HEK293 (cell line): ENCODE results near the gene MRPL17.
A peak's percentile ranks its signal among the peaks of the same experiment; 100 is the strongest.

Experiments used
- CTCF ChIA-PET: fragments of 350-600 bp; formaldehyde crosslinking; extraction: SDS; loops from one replicate; lab custom pipeline; 2021; ENCODE audit warnings: antibody characterized with exemption; lab: Yijun Ruan, JAX
- POLR2A ChIA-PET: fragments of 300-600 bp; formaldehyde crosslinking; extraction: SDS; loops from one replicate; lab custom pipeline; 2020; ENCODE audit warnings: antibody characterized with exemption, inconsistent platforms; lab: Yijun Ruan, JAX
- H3K27ac ChIP-seq: fragments of 200-500 bp; sonication (Bioruptor generic); 2 replicates; pipeline ENCODE4 v1.5.1; 2014; ENCODE audit warnings: low read depth, low read length, control low read depth, inconsistent platforms; ENCODE audit errors: extremely low read depth
- H3K36me3 ChIP-seq, 2 experiments: fragments of 200-500 bp in 1 of 2; sonication (Bioruptor generic) in 1 of 2; 1 replicate in 1 of 2; 2 replicates in 1 of 2; pipeline ENCODE4 v1.5.1; 2014 to 2017; ENCODE audit warnings: inconsistent platforms in 2 of 2, low read length in 2 of 2; ENCODE audit not compliant: control insufficient read depth in 2 of 2, insufficient read depth in 1 of 2
- H3K4me1 ChIP-seq: fragments of 200-500 bp; sonication (Bioruptor generic); 2 replicates; pipeline ENCODE4 v1.5.1; 2014; ENCODE audit warnings: mild to moderate bottlenecking, low read length, inconsistent platforms; ENCODE audit not compliant: control insufficient read depth, insufficient read depth
- H3K4me3 ChIP-seq: 2 replicates; pipeline ENCODE4 v1.5.1; 2011; ENCODE audit warnings: low read depth, mild to moderate bottlenecking, control low read depth, low read length, moderate library complexity
- H3K9me3 ChIP-seq: fragments of 200-500 bp; sonication (Bioruptor generic); 2 replicates; pipeline ENCODE4 v1.5.1; 2014; ENCODE audit warnings: low read depth, low read length, inconsistent platforms; ENCODE audit not compliant: control insufficient read depth, insufficient read depth
- CTCF ChIP-seq: fragments of 450-650 bp; formaldehyde crosslinking; IDR thresholded peaks from 2 replicates; pipeline ENCODE4 v1.5.1; 2016; ENCODE audit warnings: missing biosample characterization, missing genetic modification characterization
- EGR2 ChIP-seq: fragments of 450-650 bp; formaldehyde crosslinking; IDR thresholded peaks from 2 replicates; pipeline ENCODE4 v1.5.1; 2016; ENCODE audit warnings: low read depth, missing biosample characterization, missing genetic modification characterization
- HIC1 ChIP-seq: fragments of 450-650 bp; formaldehyde crosslinking; IDR thresholded peaks from 2 replicates; pipeline ENCODE4 v1.5.1; 2016; ENCODE audit warnings: missing biosample characterization, missing genetic modification characterization
- IKZF3 ChIP-seq: fragments of 450-650 bp; IDR thresholded peaks from 2 replicates; pipeline ENCODE4 v1.5.0; 2018; ENCODE audit warnings: missing biosample characterization, mild to moderate bottlenecking, missing genetic modification characterization, moderate library complexity
- KLF16 ChIP-seq: fragments of 450-650 bp; formaldehyde crosslinking; IDR thresholded peaks from 2 replicates; pipeline ENCODE4 v1.5.1; 2017; ENCODE audit warnings: missing biosample characterization, missing genetic modification characterization
- KLF17 ChIP-seq: fragments of 450-650 bp; formaldehyde crosslinking; IDR thresholded peaks from 2 replicates; pipeline ENCODE4 v1.5.1; 2016; ENCODE audit warnings: missing biosample characterization, missing genetic modification characterization
- KLF9 ChIP-seq: fragments of 450-650 bp; formaldehyde crosslinking; IDR thresholded peaks from 2 replicates; pipeline ENCODE4 v1.5.1; 2016; ENCODE audit warnings: missing biosample characterization, missing genetic modification characterization, low read depth
- ZBTB17 ChIP-seq: fragments of 450-650 bp; formaldehyde crosslinking; IDR thresholded peaks from 2 replicates; pipeline ENCODE4 v1.5.1; 2016; ENCODE audit warnings: missing biosample characterization, missing genetic modification characterization
- ZBTB20 ChIP-seq: fragments of 450-650 bp; formaldehyde crosslinking; IDR thresholded peaks from 2 replicates; pipeline ENCODE4 v1.5.1; 2016; ENCODE audit warnings: missing biosample characterization, missing genetic modification characterization
- ZFHX2 ChIP-seq: fragments of 450-650 bp; formaldehyde crosslinking; conservative IDR thresholded peaks from 2 replicates; pipeline ENCODE4 v1.5.1; 2016; ENCODE audit warnings: missing biosample characterization, missing genetic modification characterization
- ZNF423 ChIP-seq: fragments of 450-650 bp; formaldehyde crosslinking; IDR thresholded peaks from 2 replicates; pipeline ENCODE4 v1.5.1; 2016; ENCODE audit warnings: missing biosample characterization, missing genetic modification characterization
- ZNF48 ChIP-seq: fragments of 450-650 bp; formaldehyde crosslinking; IDR thresholded peaks from 2 replicates; pipeline ENCODE4 v1.5.1; 2016; ENCODE audit warnings: missing biosample characterization, missing genetic modification characterization
- ZNF585B ChIP-seq: fragments of 450-650 bp; formaldehyde crosslinking; IDR thresholded peaks from 2 replicates; pipeline ENCODE4 v1.5.1; 2016; ENCODE audit warnings: missing biosample characterization, missing genetic modification characterization
- ZNF670 ChIP-seq: fragments of 450-650 bp; formaldehyde crosslinking; IDR thresholded peaks from 2 replicates; pipeline ENCODE4 v1.5.1; 2016; ENCODE audit warnings: missing biosample characterization, missing genetic modification characterization, low read depth
- ZSCAN5A ChIP-seq: fragments of 450-650 bp; formaldehyde crosslinking; IDR thresholded peaks from 2 replicates; pipeline ENCODE4 v1.5.1; 2016; ENCODE audit warnings: missing biosample characterization, missing genetic modification characterization

MRPL17 gene

GRCh38 chr11:6655790-6656583 lies 27.2 kb downstream of the MRPL17 start, which contains the start of gene DCHS1 (continued):
- TF ChIP-seq ZBTB17 (tag by site-specific recombination) (peak; percentile 54; the same call in 1 of the 2 replicates), ZBTB20 (tag by site-specific recombination) (peak; percentile 33; the same call in 1 of the 2 replicates)

GRCh38 chr11:6655020-6655789 lies 27.9 kb downstream of the MRPL17 start:
- H3K36me3 ChIP-seq: no peaks in the 10 kb centered on the region
- TF ChIP-seq CTCF (tag by site-specific recombination): no peak
- 0 out of 2 replicates have a peak, but pooled peaks have one; percentile 16 for TF ChIP-seq KLF17
- POLR2A ChIA-PET: interaction anchor here (1.1 kb wide), 1 partner anchor 44 kb away, joined by 3 read pairs; the partner anchor contains the start of gene TAF10
- CTCF ChIA-PET: interaction anchor here (0.6 to 2.7 kb wide), 2 partner anchors 13 to 47 kb away, joined by 3 to 13 read pairs; no protein-coding TSS in a partner anchor
- no peak overlapping the region for H3K27ac ChIP-seq
- H3K4me3 ChIP-seq: peak overlapping the region; percentile 18
- H3K4me1 ChIP-seq: no peaks in the 10 kb centered on the region
- H3K9me3 ChIP-seq: no peaks in the 10 kb centered on the region

- CTCF ChIA-PET: interaction anchor here (0.8 kb wide), 1 partner anchor 51 kb away, joined by 3 read pairs; no protein-coding TSS in a partner anchor
- H3K36me3 ChIP-seq: no peaks in the 10 kb centered on the region
- no peak for TF ChIP-seq KLF9
- no peak for TF ChIP-seq KLF16
- TF ChIP-seq ZNF423 (tag by site-specific recombination): no peak
- TF ChIP-seq ZNF48 (tag by site-specific recombination): no peak
- peak; percentile 98 for TF ChIP-seq ZFHX2 (tag by site-specific recombination)
- no peak for TF ChIP-seq ZNF585B
- no peak for TF ChIP-seq ZNF670 (tag by site-specific recombination)
- no peak for TF ChIP-seq IKZF3
- TF ChIP-seq HIC1 (tag by site-specific recombination): no peak
- peak; percentile 98 for TF ChIP-seq EGR2
- no peak for TF ChIP-seq ZSCAN5A (tag by site-specific recombination)
- TF ChIP-seq, all 188 proteins: peak for 2
- Histone ChIP-seq H3K27ac (no peak overlapping the region), H3K4me3 (no peak overlapping the region), H3K9me3 (no peaks in the 10 kb centered on the region), H3K4me1 (no peaks in the 10 kb centered on the region)
- POLR2A ChIA-PET: interaction anchor here (0.8 kb wide), 1 partner anchor 48 kb away, joined by 3 read pairs; no protein-coding TSS in a partner anchor
Measured at GRCh38 chr11:6654281-6655019, 28.7 kb downstream of the MRPL17 start.
